ENCODE results near the gene TEDDM1. TPM values are rescaled to one million over a fixed set of nuclear protein-coding genes. Genes with fewer than 3 reads are reported as not detected.
A peak's percentile ranks its signal among the peaks of the same experiment; 100 is the strongest.

The TEDDM1 gene
- total RNA-seq, 6 experiments from 2014 or later = not detected

DNA sequence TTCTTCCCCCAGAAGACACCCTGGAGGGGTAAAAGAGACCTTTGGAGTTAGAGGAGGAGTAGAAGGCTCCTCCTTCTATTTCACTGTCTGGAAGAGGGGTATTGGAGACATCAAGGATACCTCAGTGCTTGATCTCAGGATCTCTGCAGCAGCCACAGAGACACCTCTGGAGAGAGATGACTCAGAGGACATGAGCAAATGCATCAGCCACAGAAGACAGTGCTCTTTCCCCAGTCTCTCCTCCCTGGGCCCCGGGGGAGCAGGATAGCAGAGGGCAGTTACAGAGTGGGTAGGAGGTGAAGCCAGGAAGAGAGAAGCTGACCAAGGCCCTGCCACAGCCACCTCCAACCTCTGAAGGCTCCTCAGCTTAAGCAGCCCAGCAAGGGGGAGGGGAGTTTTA lies 15.3 kb upstream of the TEDDM1 start:
- no peaks in the 10 kb centered on the region for H3K36me3 ChIP-seq

GRCh38 chr1:182413969-182414368 lies 13.5 kb upstream of the TEDDM1 start:
- Histone ChIP-seq H3K27ac (no peak overlapping the region), H3K9me3 (no peaks in the 10 kb centered on the region), H3K4me3 (no peak overlapping the region), H3K36me3 (no peaks in the 10 kb centered on the region), H3K4me1 (peaks cover 0 to 3% (median 0%) of the 10 kb centered on the region in 4 donors), H3K27me3 (no peaks in the 10 kb centered on the region)
- DNase-seq (no peak), ATAC-seq (no peak)
- TF ChIP-seq, protein P1, sequence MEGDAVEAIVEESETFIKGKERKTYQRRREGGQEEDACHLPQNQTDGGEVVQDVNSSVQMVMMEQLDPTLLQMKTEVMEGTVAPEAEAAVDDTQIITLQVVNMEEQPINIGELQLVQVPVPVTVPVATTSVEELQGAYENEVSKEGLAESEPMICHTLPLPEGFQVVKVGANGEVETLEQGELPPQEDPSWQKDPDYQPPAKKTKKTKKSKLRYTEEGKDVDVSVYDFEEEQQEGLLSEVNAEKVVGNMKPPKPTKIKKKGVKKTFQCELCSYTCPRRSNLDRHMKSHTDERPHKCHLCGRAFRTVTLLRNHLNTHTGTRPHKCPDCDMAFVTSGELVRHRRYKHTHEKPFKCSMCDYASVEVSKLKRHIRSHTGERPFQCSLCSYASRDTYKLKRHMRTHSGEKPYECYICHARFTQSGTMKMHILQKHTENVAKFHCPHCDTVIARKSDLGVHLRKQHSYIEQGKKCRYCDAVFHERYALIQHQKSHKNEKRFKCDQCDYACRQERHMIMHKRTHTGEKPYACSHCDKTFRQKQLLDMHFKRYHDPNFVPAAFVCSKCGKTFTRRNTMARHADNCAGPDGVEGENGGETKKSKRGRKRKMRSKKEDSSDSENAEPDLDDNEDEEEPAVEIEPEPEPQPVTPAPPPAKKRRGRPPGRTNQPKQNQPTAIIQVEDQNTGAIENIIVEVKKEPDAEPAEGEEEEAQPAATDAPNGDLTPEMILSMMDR (IDR thresholded peaks at IDR 0.05) = no peak
- no peak for TF ChIP-seq POLR2A (IDR thresholded peaks at IDR 0.05)
- WGBS (ENCODE audit: insufficient coverage, low coverage, low lambda C conversion rate, missing lambda C conversion rate) = 70% methylated on average over 4 of the region's 6 CpGs
- intact Hi-C loops (cut with DNase I) = no loop called here

More for the DNA sequence above, 15.3 kb upstream of the TEDDM1 start:
- ATAC-seq (peak in 1 of 4 donors; percentile 26), DNase-seq (no peak)
- Histone ChIP-seq H3K27ac (no peak overlapping the region), H3K4me3 (no peak overlapping the region), H3K27me3 (no peaks in the 10 kb centered on the region), H3K4me1 (peaks cover 0 to 2% (median 0%) of the 10 kb centered on the region in 4 donors), H3K9me3 (no peaks in the 10 kb centered on the region)
- TF ChIP-seq POLR2A (IDR thresholded peaks at IDR 0.05) = no peak
- TF ChIP-seq, protein P1 (IDR thresholded peaks at IDR 0.05) = no peak
- intact Hi-C loops (cut with DNase I) = no loop called here
- 40% methylated on average over 1 of the region's 1 CpG for WGBS (ENCODE audit: insufficient coverage, low coverage, low lambda C conversion rate, missing lambda C conversion rate)

DNA sequence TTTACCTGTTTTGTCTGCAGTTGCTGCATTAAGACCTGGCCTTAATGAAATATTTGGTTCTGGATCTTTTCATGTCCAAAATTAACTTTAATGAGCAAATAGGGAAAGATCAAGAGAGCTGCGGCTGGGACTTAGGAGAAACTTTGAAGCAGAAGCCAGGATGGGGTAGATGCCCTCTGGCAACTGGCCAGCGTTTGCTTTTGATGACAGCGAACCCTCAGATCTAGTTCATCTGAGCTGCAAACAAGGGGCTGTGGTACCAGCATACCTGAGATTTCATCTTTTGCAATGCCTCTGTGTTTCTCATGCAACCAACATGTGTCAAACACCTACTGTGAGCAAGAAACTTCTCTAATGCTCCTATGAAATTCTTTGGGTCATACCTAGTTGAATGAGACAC lies 13.0 kb upstream of the TEDDM1 start:
- no peak overlapping the region for H3K27ac ChIP-seq
- 33% methylated on average over 3 of the region's 3 CpGs for WGBS (ENCODE audit: insufficient coverage, low coverage, low lambda C conversion rate, missing lambda C conversion rate)
- ATAC-seq (peak in 2 of 4 donors; percentile 18 to 51), DNase-seq (peak in 1 of 3 donors; percentile 27)
- H3K4me1 ChIP-seq = peaks cover 0 to 6% (median 0%) of the 10 kb centered on the region in 4 donors
- H3K36me3 ChIP-seq = no peaks in the 10 kb centered on the region
- H3K4me3 ChIP-seq = no peak overlapping the region
- TF ChIP-seq POLR2A (IDR thresholded peaks at IDR 0.05) = no peak
- TF ChIP-seq, protein P1 (IDR thresholded peaks at IDR 0.05) = no peak
- H3K27me3 ChIP-seq = no peaks in the 10 kb centered on the region
- no peaks in the 10 kb centered on the region for H3K9me3 ChIP-seq
- intact Hi-C loops (cut with DNase I) = no loop called here

DNA sequence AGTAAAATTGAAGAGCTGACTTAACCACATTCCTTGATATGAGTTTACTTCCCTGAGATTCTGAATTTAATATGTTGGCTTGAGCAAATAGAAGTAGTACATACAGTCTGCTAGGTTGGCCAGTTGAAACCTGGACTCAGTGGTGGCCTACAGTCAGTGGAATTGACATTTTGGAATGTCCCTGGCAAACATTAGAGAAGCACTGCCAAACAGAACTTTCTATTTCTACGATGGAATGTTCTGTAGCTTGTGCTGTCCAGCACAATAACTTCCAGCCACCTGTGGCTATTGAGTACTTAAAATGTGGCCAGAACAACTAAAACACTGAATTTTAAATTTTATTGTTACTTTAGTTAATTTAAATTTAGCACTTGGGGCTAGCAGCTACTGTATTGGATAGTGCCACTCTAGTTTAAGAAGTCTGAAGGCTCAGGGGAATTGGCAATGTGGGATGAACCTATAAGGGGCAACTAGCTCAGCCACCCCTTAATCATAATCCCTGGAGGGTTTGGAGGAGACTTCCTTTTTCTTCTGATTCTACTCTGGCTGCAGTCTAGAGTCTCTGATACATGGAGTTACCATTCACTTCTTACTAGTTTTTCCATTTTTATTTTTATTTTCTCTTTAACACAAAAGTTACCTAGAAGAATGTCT lies 10.3 kb upstream of the TEDDM1 start:
- Histone ChIP-seq H3K4me3 (no peak overlapping the region), H3K4me1 (peaks cover 0 to 6% (median 0%) of the 10 kb centered on the region in 4 donors), H3K9me3 (no peaks in the 10 kb centered on the region), H3K36me3 (no peaks in the 10 kb centered on the region), H3K27ac (peak overlapping the region in 1 of 3 donors; percentile 48), H3K27me3 (no peaks in the 10 kb centered on the region)
- TF ChIP-seq, protein P1 (IDR thresholded peaks at IDR 0.05) = no peak
- no peak for TF ChIP-seq POLR2A (IDR thresholded peaks at IDR 0.05)
- ATAC-seq = peak; percentile 80 to 96 (median 92)
- WGBS (ENCODE audit: insufficient coverage, low coverage, low lambda C conversion rate, missing lambda C conversion rate) = 44% methylated on average over 1 of the region's 1 CpG
- intact Hi-C loops (cut with DNase I) = no loop called here
- DNase-seq = no peak

Data from right lobe of liver (tissue), 6 donors.